ENCODE results near the gene MDM1. TPM values are rescaled to one million over a fixed set of nuclear protein-coding genes. Genes with fewer than 3 reads are reported as not detected.

Gene MDM1
- total RNA-seq, 3 donors from 2014 or later = 7.1 to 70.9 (median 11.5) TPM

DNA sequence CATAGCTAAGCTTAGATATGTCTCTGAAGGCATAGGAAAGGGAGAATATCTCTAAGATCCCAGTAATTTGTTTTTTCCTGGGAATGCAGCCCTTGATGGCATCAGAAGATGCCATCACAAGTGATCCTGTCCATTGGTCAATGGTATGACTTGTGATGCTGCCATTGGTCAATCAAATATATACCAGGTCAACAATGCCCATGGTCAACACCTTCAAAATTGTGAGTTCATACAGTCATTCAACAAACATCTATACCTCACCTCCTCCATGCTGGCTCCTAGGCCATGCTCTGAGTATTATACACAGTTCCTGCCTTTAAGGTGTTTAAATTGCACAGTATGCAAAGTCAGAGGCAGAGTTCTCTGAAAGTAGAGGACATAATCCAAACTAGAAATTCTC lies 59.4 kb downstream of the MDM1 start:
- intact Hi-C loops (cut with DNase I, micrococcal nuclease) = no loop called here
- no peak overlapping the region for H3K4me3 ChIP-seq
- H3K4me1 ChIP-seq (ENCODE audit: low read depth) = no peaks in the 10 kb centered on the region
- ATAC-seq (no peak), DNase-seq (no peak)
- TF ChIP-seq, protein P1, sequence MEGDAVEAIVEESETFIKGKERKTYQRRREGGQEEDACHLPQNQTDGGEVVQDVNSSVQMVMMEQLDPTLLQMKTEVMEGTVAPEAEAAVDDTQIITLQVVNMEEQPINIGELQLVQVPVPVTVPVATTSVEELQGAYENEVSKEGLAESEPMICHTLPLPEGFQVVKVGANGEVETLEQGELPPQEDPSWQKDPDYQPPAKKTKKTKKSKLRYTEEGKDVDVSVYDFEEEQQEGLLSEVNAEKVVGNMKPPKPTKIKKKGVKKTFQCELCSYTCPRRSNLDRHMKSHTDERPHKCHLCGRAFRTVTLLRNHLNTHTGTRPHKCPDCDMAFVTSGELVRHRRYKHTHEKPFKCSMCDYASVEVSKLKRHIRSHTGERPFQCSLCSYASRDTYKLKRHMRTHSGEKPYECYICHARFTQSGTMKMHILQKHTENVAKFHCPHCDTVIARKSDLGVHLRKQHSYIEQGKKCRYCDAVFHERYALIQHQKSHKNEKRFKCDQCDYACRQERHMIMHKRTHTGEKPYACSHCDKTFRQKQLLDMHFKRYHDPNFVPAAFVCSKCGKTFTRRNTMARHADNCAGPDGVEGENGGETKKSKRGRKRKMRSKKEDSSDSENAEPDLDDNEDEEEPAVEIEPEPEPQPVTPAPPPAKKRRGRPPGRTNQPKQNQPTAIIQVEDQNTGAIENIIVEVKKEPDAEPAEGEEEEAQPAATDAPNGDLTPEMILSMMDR (IDR thresholded peaks at IDR 0.05) = no peak
- no peaks in the 10 kb centered on the region for H3K9me3 ChIP-seq
- H3K36me3 ChIP-seq (ENCODE audit: low read depth) = no peaks in the 10 kb centered on the region

DNA sequence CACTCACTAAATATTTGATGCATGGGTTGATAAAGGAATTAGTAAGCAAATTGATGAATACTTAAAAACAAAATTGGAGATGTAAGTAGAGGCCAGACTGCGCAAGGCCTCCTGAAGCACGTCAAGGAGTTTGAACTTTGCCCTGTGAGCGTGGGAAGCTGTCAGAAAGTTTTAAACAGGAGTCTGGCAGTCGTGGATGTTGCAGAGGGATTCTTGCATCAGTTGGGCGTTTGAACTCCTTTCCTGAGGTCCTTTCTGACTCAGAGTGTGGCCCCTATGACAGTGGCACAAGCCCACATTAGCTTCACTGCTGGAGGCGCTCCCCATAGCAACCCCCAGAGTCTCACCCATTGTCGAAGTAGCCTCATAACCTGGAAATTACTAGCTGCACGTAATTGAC lies 60.8 kb downstream of the MDM1 start:
- TF ChIP-seq, protein P1 (IDR thresholded peaks at IDR 0.05) = no peak
- ATAC-seq = no peak

DNA sequence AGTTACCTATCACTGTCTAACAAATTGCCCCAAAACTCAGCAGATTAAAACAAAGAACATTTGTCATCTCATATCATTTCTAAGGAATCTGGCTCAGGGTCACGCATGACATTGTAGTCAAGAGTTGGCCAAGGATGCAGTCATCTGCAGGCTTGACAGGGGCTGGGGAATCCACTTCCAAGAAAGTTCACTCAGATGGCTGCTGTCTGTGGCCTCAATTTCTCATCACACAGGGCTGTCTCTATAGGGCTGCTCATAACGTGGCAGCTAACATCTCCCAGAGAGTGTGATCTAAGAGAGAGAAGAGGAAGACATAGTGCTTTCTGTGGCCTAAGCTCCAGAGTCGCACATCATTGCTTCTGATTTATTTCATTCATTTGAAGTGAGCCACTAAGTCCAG lies 61.8 kb downstream of the MDM1 start:
- TF ChIP-seq, protein P1 (IDR thresholded peaks at IDR 0.05) = no peak
- DNase-seq (no peak), ATAC-seq (no peak)
- no peak overlapping the region for H3K4me3 ChIP-seq
- intact Hi-C loops (cut with DNase I, micrococcal nuclease) = no loop called here
- no peaks in the 10 kb centered on the region for H3K36me3 ChIP-seq (ENCODE audit: low read depth)
- no peaks in the 10 kb centered on the region for H3K4me1 ChIP-seq (ENCODE audit: low read depth)
- no peaks in the 10 kb centered on the region for H3K9me3 ChIP-seq

More for the DNA sequence above, 60.8 kb downstream of the MDM1 start:
- H3K9me3 ChIP-seq = no peaks in the 10 kb centered on the region
- intact Hi-C loops (cut with DNase I, micrococcal nuclease) = no loop called here
- no peaks in the 10 kb centered on the region for H3K4me1 ChIP-seq (ENCODE audit: low read depth)
- DNase-seq = no peak
- H3K36me3 ChIP-seq (ENCODE audit: low read depth) = no peaks in the 10 kb centered on the region
- no peak overlapping the region for H3K4me3 ChIP-seq

DNA sequence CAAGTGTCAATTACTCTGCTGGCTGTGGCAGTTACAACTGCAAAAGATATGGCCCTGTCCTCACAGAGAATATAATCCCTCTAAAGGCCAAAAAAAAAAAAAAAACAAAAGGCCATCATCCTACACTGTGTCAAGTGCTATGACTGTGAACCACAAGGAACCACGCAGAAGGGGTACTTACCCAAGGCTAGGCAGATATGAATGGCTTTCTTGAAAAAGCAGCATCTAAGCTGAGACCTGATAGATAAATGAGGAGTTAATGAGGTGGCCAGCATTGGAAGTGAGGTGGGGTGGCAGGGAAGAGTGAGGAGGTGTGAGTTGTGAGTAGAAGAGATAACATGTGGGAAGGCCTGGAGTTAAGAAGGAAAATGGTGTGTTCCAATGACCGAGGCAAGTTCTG lies 62.4 kb downstream of the MDM1 start:
- intact Hi-C loops (cut with DNase I, micrococcal nuclease) = no loop called here
- Histone ChIP-seq H3K4me1 (ENCODE audit: low read depth) (no peaks in the 10 kb centered on the region), H3K36me3 (ENCODE audit: low read depth) (no peaks in the 10 kb centered on the region), H3K4me3 (no peak overlapping the region), H3K9me3 (no peaks in the 10 kb centered on the region)
- DNase-seq (no peak), ATAC-seq (no peak)
- TF ChIP-seq, protein P1 (IDR thresholded peaks at IDR 0.05) = no peak

DNA sequence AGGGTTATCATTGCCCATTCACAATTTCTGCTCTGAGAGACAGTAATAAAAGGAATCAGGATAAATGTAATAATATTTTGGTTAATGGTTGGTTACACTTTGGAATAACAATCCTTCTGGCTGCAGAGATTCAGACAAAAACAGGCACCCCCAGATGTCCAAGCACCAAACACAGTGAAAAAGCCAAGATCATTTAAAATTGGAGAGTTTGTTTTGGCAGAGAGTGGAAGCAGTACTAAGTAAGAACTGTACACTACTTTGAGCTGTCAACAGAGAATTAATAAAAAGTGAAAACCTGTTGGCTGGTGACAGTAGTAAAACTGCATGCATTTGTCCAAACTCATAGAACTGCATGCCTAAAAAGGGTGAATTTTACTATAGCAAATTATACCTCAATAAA lies 63.2 kb downstream of the MDM1 start:
- intact Hi-C loops (cut with DNase I, micrococcal nuclease) = no loop called here
- Histone ChIP-seq H3K4me1 (ENCODE audit: low read depth) (no peaks in the 10 kb centered on the region), H3K36me3 (ENCODE audit: low read depth) (no peaks in the 10 kb centered on the region), H3K9me3 (no peaks in the 10 kb centered on the region), H3K4me3 (no peak overlapping the region)
- TF ChIP-seq, protein P1 (IDR thresholded peaks at IDR 0.05) = no peak
- ATAC-seq (no peak), DNase-seq (no peak)

DNA sequence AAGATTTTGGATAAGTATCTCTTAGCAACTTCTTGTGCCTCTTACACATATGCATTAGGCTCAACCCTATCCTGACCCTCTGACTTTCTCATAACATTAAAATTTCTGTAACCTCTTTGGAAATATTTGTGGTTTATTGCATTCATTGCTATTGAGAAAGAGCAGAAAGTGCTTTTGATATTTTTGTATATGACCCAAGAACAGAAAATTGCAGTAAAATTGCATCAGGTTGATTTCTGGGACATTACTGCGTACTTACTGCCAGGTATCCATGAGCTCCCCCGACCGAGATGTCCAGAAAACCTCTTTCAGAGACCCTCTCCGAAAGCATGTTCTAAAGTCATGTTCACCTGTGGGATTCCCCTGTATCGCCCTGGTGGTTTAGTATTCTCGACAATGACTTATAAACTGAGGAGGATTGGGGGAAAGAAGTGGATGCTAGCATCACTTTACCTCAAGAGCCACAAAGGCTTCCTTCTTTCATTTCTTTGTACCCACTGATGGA lies 64.2 kb downstream of the MDM1 start:
- TF ChIP-seq, protein P1 (IDR thresholded peaks at IDR 0.05) = no peak
- Histone ChIP-seq H3K4me3 (no peak overlapping the region), H3K36me3 (ENCODE audit: low read depth) (no peaks in the 10 kb centered on the region), H3K4me1 (ENCODE audit: low read depth) (no peaks in the 10 kb centered on the region), H3K9me3 (no peaks in the 10 kb centered on the region)
- ATAC-seq = no peak
- DNase-seq = no peak
- intact Hi-C loops (cut with DNase I, micrococcal nuclease) = no loop called here

Measured in mucosa of descending colon (tissue), 3 donors.